ENCODE data around the gene MRPS34. TPM values are rescaled to one million over a fixed set of nuclear protein-coding genes. Genes with fewer than 3 reads are reported as not detected.

The MRPS34 gene
- total RNA-seq, 4 donors from 2014 or later, result 67.3 to 146 (median 98.1) TPM

GRCh38 chr16:1816396-1817275 lies 43.7 kb upstream of the MRPS34 start:
- Histone ChIP-seq H3K9me3 (no peaks in the 10 kb centered on the region), H3K4me1 (no peaks in the 10 kb centered on the region), H3K27me3 (no peaks in the 10 kb centered on the region), H3K36me3 (peaks cover 26 to 50% of the 10 kb centered on the region in 2 donors), H3K4me3 (replicated peaks in 1 of 3) (no peak overlapping the region), H3K27ac (no peak overlapping the region)
- no peak for DNase-seq
- TF ChIP-seq POLR2A (IDR thresholded peaks at IDR 0.05) (no peak), CTCF (IDR thresholded peaks at IDR 0.05) (no peak)
- intact Hi-C loops (cut with DNase I), result no loop called here
- WGBS, 2 donors, result 93 to 96% methylated on average over 23 to 39 of the region's 40 CpGs

GRCh38 chr16:1815461-1815860 lies 42.5 kb upstream of the MRPS34 start:
- no peaks in the 10 kb centered on the region for H3K27me3 ChIP-seq
- no peak overlapping the region for H3K4me3 ChIP-seq (replicated peaks in 1 of 3)
- 95 to 98% methylated on average over 11 of the region's 11 CpGs for WGBS, 2 donors
- no peaks in the 10 kb centered on the region for H3K9me3 ChIP-seq
- H3K27ac ChIP-seq, result no peak overlapping the region
- no peak for DNase-seq
- TF ChIP-seq CTCF (IDR thresholded peaks at IDR 0.05) (no peak), POLR2A (IDR thresholded peaks at IDR 0.05) (no peak)
- H3K4me1 ChIP-seq, result no peaks in the 10 kb centered on the region
- peaks cover 19 to 42% of the 10 kb centered on the region in 2 donors for H3K36me3 ChIP-seq
- intact Hi-C loops (cut with DNase I), result no loop called here

GRCh38 chr16:1812732-1813163 lies 39.8 kb upstream of the MRPS34 start:
- Histone ChIP-seq H3K4me3 (replicated peaks in 1 of 3) (no peak overlapping the region), H3K9me3 (no peaks in the 10 kb centered on the region), H3K27ac (no peak overlapping the region), H3K27me3 (no peaks in the 10 kb centered on the region), H3K4me1 (no peaks in the 10 kb centered on the region), H3K36me3 (peaks cover 28 to 41% of the 10 kb centered on the region in 2 donors)
- intact Hi-C loops (cut with DNase I), result no loop called here
- peak; percentile 57 to 59 for DNase-seq
- TF ChIP-seq CTCF (IDR thresholded peaks at IDR 0.05) (peak in 3 of 6 experiments; percentile 26 to 35 (median 33)), POLR2A (IDR thresholded peaks at IDR 0.05) (no peak)
- 33 to 43% methylated on average over 17 of the region's 17 CpGs for WGBS, 2 donors

GRCh38 chr16:1810536-1810935 lies 37.6 kb upstream of the MRPS34 start:
- Histone ChIP-seq H3K4me1 (no peaks in the 10 kb centered on the region), H3K27me3 (no peaks in the 10 kb centered on the region), H3K27ac (no peak overlapping the region), H3K4me3 (replicated peaks in 1 of 3) (no peak overlapping the region), H3K36me3 (peaks cover 16 to 32% of the 10 kb centered on the region in 2 donors), H3K9me3 (no peaks in the 10 kb centered on the region)
- TF ChIP-seq CTCF (IDR thresholded peaks at IDR 0.05) (no peak), POLR2A (IDR thresholded peaks at IDR 0.05) (no peak)
- 90 to 97% methylated on average over 7 to 16 of the region's 16 CpGs for WGBS, 2 donors
- DNase-seq, result no peak
- intact Hi-C loops (cut with DNase I), result no loop called here

- H3K27ac ChIP-seq, result no peak overlapping the region
- 95% methylated on average over 16 of the region's 16 CpGs for WGBS, 2 donors
- intact Hi-C loops (cut with DNase I), result no loop called here
- peaks cover 16 to 29% of the 10 kb centered on the region in 2 donors for H3K36me3 ChIP-seq
- no peak overlapping the region for H3K4me3 ChIP-seq (replicated peaks in 1 of 3)
- no peaks in the 10 kb centered on the region for H3K27me3 ChIP-seq
- DNase-seq, result no peak
- no peaks in the 10 kb centered on the region for H3K4me1 ChIP-seq
- H3K9me3 ChIP-seq, result no peaks in the 10 kb centered on the region
- TF ChIP-seq POLR2A (IDR thresholded peaks at IDR 0.05) (no peak), CTCF (IDR thresholded peaks at IDR 0.05) (no peak)
These were observed 37.2 kb upstream of the MRPS34 start for GRCh38 chr16:1810106-1810505.
